PC-9 (cell line): ENCODE results near the gene PIAS1.

ENCODE experiments used
- CTCF ChIP-seq: fragments of 200-600 bp; sonication (generic); conservative IDR thresholded peaks from 2 replicates; pipeline ENCODE4 v1.6.1; 2017; ENCODE audit warnings: mixed run types, antibody characterized with exemption, mild to moderate bottlenecking, moderate library complexity
- EZH2 ChIP-seq: fragments of 200-600 bp; sonication (generic); IDR thresholded peaks from 2 replicates; pipeline ENCODE4 v1.8.0; 2017; ENCODE audit warnings: antibody characterized with exemption, low read depth

- TF ChIP-seq CTCF (no peak), EZH2 (no peak)
Measured at GRCh38 chr15:68083463-68083862, 29.3 kb downstream of the PIAS1 start.
